BLaER1 treated with 17β-estradiol and CSF1 and Interleukin-3, amounts not matched to agents 10 nM and 100 nM (cell line): ENCODE data around the gene TACSTD2.
A peak's percentile ranks its signal among the peaks of the same experiment; 100 is the strongest.
"Not testable (repeated sequence)": the region's sequence is repeated elsewhere in the genome, so short reads cannot be mapped to it uniquely, and the experiment has no call there.

Experiments
- H3K27ac ChIP-seq, 11 experiments: shearing (Covaris generic); formaldehyde crosslinking; 2 replicates each; pipeline ENCODE4 v1.8.1; 2022
- H3K27me3 ChIP-seq, 11 experiments: shearing (Covaris generic); formaldehyde crosslinking; 2 replicates each; pipeline ENCODE4 v1.8.1; 2022
- H3K36me3 ChIP-seq, 11 experiments: shearing (Covaris generic); formaldehyde crosslinking; 2 replicates each; pipeline ENCODE4 v1.8.1; 2022
- H3K4me1 ChIP-seq, 10 experiments: shearing (Covaris generic); formaldehyde crosslinking; 2 replicates each; pipeline ENCODE4 v1.8.1; 2022
- H3K4me2 ChIP-seq, 11 experiments: shearing (Covaris generic); formaldehyde crosslinking; 2 replicates each; pipeline ENCODE4 v1.8.1; 2022
- H3K4me3 ChIP-seq, 10 experiments: shearing (Covaris generic); formaldehyde crosslinking; 2 replicates each; pipeline ENCODE4 v1.8.1; 2022
- H3K9ac ChIP-seq, 11 experiments: shearing (Covaris generic); formaldehyde crosslinking; 2 replicates each; pipeline ENCODE4 v1.8.1; 2022
- H3K9me3 ChIP-seq, 11 experiments: shearing (Covaris generic); formaldehyde crosslinking; replicated peaks in 1 of 11; 2 replicates each; pipeline ENCODE4 v1.8.1; 2022
- H4K20me1 ChIP-seq, 11 experiments: shearing (Covaris generic); formaldehyde crosslinking; 2 replicates each; pipeline ENCODE4 v1.8.1; 2022
- Cebpa-rat ChIP-seq, 11 experiments: shearing (Covaris generic); IDR thresholded peaks; 2 replicates each; pipeline ENCODE4 v1.8.1; 2022

The TACSTD2 gene

DNA sequence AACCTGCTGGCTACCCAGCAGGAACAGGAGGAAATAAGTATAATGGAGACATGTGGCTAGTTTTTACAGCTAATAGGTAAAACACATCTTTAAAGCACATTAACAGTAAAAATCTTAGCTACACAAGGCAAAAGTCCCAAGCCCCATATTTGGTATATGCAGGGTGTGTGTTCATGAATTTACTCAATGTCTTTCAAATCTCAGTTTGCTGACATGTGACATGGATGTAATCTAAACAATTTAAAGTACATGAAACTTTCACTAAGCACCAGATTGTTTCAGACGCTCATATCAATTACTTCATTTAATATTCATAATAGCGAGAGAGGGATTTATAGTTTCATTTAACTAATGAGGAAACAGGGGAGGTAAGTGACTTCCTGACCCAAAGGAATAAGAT is 3.9 kb downstream of the TACSTD2 start:
- Histone ChIP-seq H3K27ac (no peak overlapping the region), H4K20me1 (no peaks in the 10 kb centered on the region), H3K4me1 (no peaks in the 10 kb centered on the region), H3K4me3 (no peak overlapping the region), H3K9me3 (peaks cover 12 to 18% (median 15%) of the 10 kb centered on the region in 11 experiments), H3K27me3 (no peaks in the 10 kb centered on the region), H3K9ac (no peak overlapping the region), H3K4me2 (no peak overlapping the region), H3K36me3 (no peaks in the 10 kb centered on the region)
- no peak for TF ChIP-seq Cebpa-rat (IDR thresholded peaks at IDR 0.05)

DNA sequence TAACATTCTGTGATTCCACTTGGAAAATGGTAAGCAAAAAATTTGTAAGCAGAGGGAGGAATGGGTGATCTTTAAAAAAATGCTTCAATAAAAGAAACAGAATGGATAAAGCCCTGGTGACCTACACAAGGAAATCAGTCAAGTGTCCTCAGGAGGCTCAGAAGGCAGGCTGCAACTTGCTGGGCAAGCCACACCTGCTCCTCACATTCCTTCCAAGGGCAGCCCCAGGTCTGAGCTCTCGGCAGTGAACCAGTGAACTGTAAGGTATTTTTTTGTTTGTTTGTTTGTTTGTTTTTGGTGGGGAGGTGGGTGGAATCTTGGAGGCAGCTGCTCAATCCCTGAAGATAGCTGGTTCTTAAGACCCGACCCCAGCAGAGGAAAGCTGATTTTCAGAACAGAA is 4.4 kb downstream of the TACSTD2 start:
- no peaks in the 10 kb centered on the region for H3K27me3 ChIP-seq

DNA sequence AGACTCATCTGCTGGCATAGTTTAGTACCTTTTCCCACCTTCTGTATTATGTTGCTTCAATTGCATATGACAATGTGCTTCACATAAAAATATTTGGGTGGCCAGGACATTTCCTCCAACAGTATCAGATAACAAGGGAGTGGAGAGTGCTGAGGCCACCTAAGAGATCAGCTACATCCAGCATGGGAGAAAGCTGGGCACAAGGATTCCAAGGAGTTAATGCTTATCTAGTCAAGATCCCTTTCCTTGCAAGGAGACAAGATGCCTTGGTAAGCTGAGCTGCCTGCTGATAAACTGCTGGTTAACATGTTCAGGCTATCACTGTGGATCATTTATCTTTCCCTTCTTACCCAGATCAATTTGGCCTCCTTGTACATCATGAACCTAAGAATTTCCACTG is 5.4 kb downstream of the TACSTD2 start:
- Histone ChIP-seq H3K9me3 (peaks cover 4 to 10% (median 7%) of the 10 kb centered on the region in 11 experiments; a peak in 21 of 22 replicates), H3K9ac (no peak overlapping the region), H3K4me1 (no peaks in the 10 kb centered on the region), H3K27ac (no peak overlapping the region), H4K20me1 (no peaks in the 10 kb centered on the region), H3K36me3 (no peaks in the 10 kb centered on the region), H3K4me3 (no peak overlapping the region), H3K27me3 (no peaks in the 10 kb centered on the region), H3K4me2 (no peak overlapping the region)
- TF ChIP-seq Cebpa-rat (IDR thresholded peaks at IDR 0.05): no peak

More for the DNA sequence above, 4.4 kb downstream of the TACSTD2 start:
- Histone ChIP-seq H3K9me3 (peaks cover 12 to 18% (median 15%) of the 10 kb centered on the region in 11 experiments), H4K20me1 (no peaks in the 10 kb centered on the region), H3K9ac (no peak overlapping the region), H3K36me3 (no peaks in the 10 kb centered on the region), H3K4me2 (no peak overlapping the region), H3K4me3 (no peak overlapping the region), H3K27ac (no peak overlapping the region), H3K4me1 (no peaks in the 10 kb centered on the region)
- TF ChIP-seq Cebpa-rat (IDR thresholded peaks at IDR 0.05): no peak

DNA sequence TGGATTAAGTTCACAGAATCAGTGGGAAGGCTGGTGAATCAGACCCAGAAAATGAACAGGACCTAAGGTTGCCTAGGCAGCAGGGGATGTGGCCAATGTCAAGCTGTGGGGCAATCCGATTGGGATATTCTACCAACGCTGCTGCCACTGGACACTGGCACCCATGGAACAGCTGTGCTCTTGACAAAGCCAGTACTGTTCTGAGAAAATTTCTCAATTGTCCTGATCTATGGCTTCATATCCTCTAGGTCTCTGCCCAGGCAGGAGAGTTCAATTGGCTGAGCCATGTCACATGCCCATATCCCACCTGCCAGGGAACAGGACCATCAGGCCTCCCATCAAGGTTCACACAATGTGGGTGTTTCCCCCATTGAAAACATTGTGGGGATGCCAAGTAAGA is 6.2 kb downstream of the TACSTD2 start:
- H3K9ac ChIP-seq: no peak overlapping the region
- H3K4me1 ChIP-seq: no peaks in the 10 kb centered on the region
- TF ChIP-seq Cebpa-rat (IDR thresholded peaks at IDR 0.05): no peak
- H3K4me2 ChIP-seq: no peak overlapping the region
- H3K4me3 ChIP-seq: no peak overlapping the region
- H3K9me3 ChIP-seq: peaks cover 0 to 2% (median 0%) of the 10 kb centered on the region in 11 experiments; a peak in 3 of 22 replicates
- H3K27me3 ChIP-seq: no peaks in the 10 kb centered on the region
- no peak overlapping the region for H3K27ac ChIP-seq
- no peaks in the 10 kb centered on the region for H4K20me1 ChIP-seq
- H3K36me3 ChIP-seq: no peaks in the 10 kb centered on the region

DNA sequence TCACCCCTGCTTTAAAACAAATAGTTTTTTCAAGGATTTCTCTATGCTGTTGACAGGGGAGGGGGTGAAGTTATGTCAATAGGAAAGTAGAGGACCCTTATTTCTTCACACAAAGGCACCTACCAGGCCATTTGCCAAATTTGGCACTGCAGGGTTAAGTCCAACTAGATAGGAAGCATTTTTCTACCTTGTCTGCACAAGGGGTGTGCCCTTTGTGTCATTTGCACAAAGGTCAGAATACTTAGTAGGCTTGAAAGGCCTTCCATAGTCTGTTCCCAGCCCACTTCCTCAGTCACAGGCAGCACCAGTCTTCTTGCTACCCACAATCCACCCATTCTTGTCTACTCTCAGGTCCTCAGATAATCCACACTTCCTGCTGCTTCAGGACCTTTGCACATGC is 7.0 kb downstream of the TACSTD2 start:
- no peaks in the 10 kb centered on the region for H3K9me3 ChIP-seq
- no peaks in the 10 kb centered on the region for H3K4me1 ChIP-seq
- H3K4me3 ChIP-seq: no peak overlapping the region
- no peak overlapping the region for H3K9ac ChIP-seq
- H3K4me2 ChIP-seq: no peak overlapping the region
- no peak overlapping the region for H3K27ac ChIP-seq
- H3K36me3 ChIP-seq: no peaks in the 10 kb centered on the region
- H3K27me3 ChIP-seq: no peaks in the 10 kb centered on the region
- H4K20me1 ChIP-seq: no peaks in the 10 kb centered on the region
- TF ChIP-seq Cebpa-rat (IDR thresholded peaks at IDR 0.05): no peak

DNA sequence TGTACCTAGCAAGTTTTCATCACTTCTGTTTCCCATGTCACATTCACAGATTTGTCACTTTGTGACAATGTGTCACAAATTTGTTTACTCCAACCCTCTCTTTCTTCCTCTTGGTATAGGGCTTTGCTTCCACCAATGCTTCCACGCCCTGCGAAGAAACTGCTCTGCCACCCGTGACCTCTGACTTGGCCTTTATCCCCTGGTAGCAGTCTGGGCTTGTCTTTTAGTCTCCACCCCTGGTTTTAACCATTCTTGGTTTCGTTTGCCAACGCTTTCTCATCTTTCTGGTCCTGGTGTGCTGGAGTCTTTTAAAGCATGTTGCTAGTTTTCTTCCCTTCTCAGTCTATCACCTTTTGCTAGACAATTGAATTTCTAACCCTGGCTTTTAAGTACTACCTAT is 8.1 kb downstream of the TACSTD2 start:
- Histone ChIP-seq H3K27me3 (no peaks in the 10 kb centered on the region), H3K9ac (no peak overlapping the region), H3K4me1 (no peaks in the 10 kb centered on the region)

DNA sequence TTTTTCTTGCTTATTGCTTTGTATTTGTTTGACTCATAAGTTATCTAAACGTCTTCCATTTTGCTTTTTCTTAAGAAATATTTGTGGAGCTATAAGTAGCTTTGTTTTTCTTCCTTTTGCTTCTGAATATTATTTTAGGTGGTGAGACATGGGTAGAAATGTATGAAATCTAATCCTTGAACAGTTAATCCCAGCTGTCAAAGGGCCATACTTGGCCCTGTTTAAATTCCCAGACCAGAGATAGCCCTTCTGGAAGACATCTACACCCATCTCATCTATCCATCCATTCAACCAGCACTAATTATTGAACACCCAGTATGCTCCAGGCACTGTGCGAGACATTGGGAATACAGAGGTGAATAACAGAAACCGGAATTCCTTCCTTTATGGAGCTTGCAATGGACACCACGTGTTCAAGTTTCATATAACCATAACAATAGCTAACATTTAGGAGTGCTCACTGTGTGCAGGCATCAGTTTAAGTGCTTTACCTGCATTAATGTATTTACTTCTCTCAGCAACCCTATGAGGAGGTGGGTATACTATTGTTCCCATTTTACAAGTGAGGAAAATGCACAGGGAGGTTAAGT is 8.7 kb downstream of the TACSTD2 start:
- H3K4me2 ChIP-seq: no peak overlapping the region
- no peak overlapping the region for H3K27ac ChIP-seq
- H3K27me3 ChIP-seq: no peaks in the 10 kb centered on the region
- no peak for TF ChIP-seq Cebpa-rat (IDR thresholded peaks at IDR 0.05)
- H3K4me3 ChIP-seq: no peak overlapping the region
- no peaks in the 10 kb centered on the region for H4K20me1 ChIP-seq
- H3K4me1 ChIP-seq: no peaks in the 10 kb centered on the region
- no peaks in the 10 kb centered on the region for H3K9me3 ChIP-seq
- no peak overlapping the region for H3K9ac ChIP-seq
- H3K36me3 ChIP-seq: no peaks in the 10 kb centered on the region

More for the DNA sequence above, 8.1 kb downstream of the TACSTD2 start:
- H3K27ac ChIP-seq: no peak overlapping the region
- no peak overlapping the region for H3K4me2 ChIP-seq
- H3K36me3 ChIP-seq: no peaks in the 10 kb centered on the region
- H4K20me1 ChIP-seq: no peaks in the 10 kb centered on the region
- no peak overlapping the region for H3K4me3 ChIP-seq
- no peaks in the 10 kb centered on the region for H3K9me3 ChIP-seq
- no peak for TF ChIP-seq Cebpa-rat (IDR thresholded peaks at IDR 0.05)

DNA sequence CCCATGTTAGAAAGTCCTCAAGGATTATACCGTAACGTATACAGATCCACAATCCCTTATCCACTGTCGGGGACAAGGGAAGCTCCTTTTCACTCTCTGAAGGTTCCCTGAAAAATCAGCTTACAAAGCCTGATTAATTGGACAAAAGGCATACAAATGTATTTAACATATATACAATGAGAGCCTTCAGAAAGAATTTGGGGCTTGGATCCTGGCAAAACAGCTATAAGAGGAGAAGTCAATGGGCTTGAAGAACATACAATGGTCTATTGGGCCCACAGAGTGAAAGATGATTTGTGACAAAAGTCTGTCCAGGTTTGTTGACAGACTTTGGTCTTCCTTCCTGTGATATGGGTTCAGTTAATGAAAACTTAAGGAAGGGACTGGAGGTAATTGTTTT is 10.7 kb downstream of the TACSTD2 start:
- no peak overlapping the region for H3K4me3 ChIP-seq
- no peaks in the 10 kb centered on the region for H3K36me3 ChIP-seq
- H3K27me3 ChIP-seq: no peaks in the 10 kb centered on the region
- H3K9me3 ChIP-seq: no peaks in the 10 kb centered on the region
- no peak overlapping the region for H3K9ac ChIP-seq
- no peaks in the 10 kb centered on the region for H4K20me1 ChIP-seq
- no peak overlapping the region for H3K4me2 ChIP-seq
- no peak overlapping the region for H3K27ac ChIP-seq
- peaks cover 0 to 4% (median 0%) of the 10 kb centered on the region in 10 experiments; a peak in 2 of 20 replicates for H3K4me1 ChIP-seq
- no peak for TF ChIP-seq Cebpa-rat (IDR thresholded peaks at IDR 0.05)

DNA sequence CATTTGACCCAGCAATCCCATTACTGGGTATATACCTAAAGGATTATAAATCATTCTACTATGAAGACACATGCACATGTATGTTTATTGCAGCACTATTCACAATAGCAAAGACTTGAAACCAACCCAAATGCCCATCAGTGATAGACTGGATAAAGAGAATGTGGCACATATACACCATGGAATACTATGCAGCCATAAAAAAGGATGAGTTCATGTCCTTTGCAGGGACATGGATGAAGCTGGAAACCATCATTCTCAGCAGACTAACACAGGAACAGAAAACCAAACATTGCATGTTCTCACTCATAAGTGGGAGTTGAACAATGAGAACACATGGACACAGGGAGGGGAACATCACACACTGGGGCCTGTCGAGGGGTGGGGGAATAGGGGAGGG is 13.3 kb downstream of the TACSTD2 start:
- H3K9ac ChIP-seq, H3K27me3 ChIP-seq, H3K36me3 ChIP-seq, H4K20me1 ChIP-seq, H3K4me3 ChIP-seq, H3K27ac ChIP-seq, H3K4me1 ChIP-seq, H3K4me2 ChIP-seq, H3K9me3 ChIP-seq: not testable (repeated sequence)

DNA sequence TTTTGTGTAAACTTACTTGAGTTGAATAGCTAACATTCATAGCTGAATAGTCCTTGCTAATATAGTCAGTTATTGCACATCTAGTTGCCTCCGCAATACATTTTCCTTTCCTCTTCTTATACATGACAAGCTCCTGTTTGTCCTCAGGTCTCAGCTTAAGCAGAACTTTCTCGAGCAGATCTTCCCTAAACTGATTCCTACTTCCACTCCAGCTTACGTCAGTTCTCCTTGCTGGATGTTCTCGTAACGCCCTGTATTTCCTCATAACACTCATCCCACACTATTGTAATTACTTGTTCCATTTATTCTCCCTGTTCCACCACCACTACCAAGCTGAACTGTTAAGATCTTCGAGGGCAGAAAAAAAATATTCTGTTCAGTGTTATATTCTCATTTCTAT is 15.4 kb downstream of the TACSTD2 start:
- Histone ChIP-seq H3K4me2 (peak overlapping the region in 1 of 11 experiments; percentile 9; a peak in 1 of 22 replicates), H3K9me3 (peaks cover 0 to 9% (median 6%) of the 10 kb centered on the region in 11 experiments; a peak in 8 of 22 replicates), H3K27me3 (no peaks in the 10 kb centered on the region), H3K27ac (no peak overlapping the region), H4K20me1 (no peaks in the 10 kb centered on the region), H3K4me3 (no peak overlapping the region), H3K36me3 (no peaks in the 10 kb centered on the region), H3K9ac (no peak overlapping the region), H3K4me1 (peaks cover 0 to 8% (median 0%) of the 10 kb centered on the region in 10 experiments; a peak in 2 of 20 replicates)
- no peak for TF ChIP-seq Cebpa-rat (IDR thresholded peaks at IDR 0.05)
